AG08395 (cell line): ENCODE results near the gene CASP5.
"Not testable (repeated sequence)": the region's sequence is repeated elsewhere in the genome, so short reads cannot be mapped to it uniquely, and the experiment has no call there.

ENCODE experiments used
- DNase-seq: peaks from one replicate; pipeline ENCODE4 v3.0.0; 2012; ENCODE audit warnings: mixed read lengths, low spot score

The CASP5 gene

DNA sequence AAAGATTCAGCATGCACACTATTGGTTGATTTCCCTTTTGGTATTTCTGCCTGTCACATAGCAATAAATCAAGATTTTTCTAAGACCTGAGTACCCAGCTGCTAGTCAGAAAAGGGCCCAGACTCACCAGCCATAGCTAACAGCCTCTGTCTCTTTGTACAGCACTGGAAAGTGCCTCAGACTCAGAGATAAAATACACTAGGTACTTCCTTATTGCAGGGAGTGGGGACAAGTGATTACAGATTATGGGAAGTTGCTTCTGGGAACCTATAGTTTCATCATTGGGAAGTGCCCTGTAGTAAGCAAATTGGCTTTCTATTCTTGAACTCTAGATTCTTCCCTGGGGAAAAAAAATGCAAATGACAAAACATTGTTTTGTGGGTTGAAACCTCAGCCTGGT is at the start of gene CASP5:
CASP5 (minus strand) TSS at position 166 of the 400 bp plus-strand sequence; CDS start at position 134, 32 bp downstream.
- no peak for DNase-seq

DNA sequence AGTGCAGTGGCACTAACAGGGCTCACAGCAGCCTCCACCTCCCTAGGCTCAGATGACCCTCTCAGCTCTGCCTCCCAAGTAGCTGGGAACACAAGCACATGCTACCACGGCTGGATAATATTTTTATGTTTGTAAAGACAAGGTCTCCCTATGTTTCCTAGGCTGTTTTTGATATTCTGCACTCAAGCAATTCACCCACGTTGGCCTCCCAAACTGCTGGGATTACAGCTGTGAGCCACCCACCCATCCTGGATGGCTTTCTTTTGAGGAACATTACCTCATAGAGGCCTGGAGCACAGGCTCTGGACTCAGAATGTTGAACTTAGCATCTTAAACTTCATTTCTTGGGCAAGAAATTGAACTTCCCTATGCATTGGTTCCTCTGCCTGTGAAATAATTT is 49.1 kb upstream of the CASP5 start:
- not testable (repeated sequence) for DNase-seq

DNA sequence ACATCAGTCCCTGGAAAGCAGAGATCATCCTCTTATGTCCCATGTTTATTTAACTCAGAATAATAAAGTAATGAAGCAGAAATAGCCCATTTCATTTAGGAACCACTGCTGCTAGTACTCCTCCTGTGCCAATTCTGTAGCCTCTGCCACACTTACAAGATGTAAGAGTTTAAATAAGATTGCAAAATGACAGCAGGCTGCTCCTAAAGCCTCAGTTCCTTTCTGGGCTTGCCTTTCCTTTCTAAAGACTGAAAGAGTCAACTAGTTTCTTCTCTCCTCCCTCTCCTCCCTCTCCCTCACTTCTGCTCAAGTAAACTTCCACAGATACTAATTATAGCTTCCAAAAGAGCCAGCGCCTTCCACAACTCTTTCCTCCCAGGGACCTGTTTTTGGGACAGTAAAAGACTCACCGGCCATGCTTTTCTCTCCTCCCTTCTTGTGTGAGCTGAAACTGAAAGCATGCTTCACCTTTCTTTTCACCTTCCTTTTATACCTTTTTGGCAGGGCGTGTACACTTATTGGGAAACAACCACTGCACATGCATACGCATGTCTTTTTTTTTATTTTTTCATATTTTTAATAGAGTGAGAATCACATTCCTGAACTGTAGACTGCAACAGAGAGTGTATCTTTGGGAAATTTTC is 48.2 kb upstream of the CASP5 start:
- DNase-seq: no peak

DNA sequence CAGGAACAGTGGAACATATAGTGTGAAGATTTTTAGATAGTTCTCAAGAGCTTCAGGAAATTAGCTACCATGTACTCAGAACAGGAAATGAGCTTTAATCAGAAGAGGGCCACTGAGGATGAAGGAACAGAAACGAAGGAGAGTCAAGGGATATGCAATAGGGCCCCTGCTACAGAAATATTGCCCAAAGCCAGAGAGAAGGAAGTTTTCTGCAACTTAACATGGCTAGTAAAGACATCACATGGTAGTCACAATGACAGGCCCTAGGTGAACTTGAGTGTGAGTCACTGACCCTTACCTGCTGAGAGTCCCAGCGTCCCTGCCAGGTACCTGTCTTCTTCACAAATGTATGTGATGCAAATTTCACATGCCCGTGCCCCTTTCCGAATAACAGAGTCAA is 47.3 kb upstream of the CASP5 start:
- DNase-seq: no peak

DNA sequence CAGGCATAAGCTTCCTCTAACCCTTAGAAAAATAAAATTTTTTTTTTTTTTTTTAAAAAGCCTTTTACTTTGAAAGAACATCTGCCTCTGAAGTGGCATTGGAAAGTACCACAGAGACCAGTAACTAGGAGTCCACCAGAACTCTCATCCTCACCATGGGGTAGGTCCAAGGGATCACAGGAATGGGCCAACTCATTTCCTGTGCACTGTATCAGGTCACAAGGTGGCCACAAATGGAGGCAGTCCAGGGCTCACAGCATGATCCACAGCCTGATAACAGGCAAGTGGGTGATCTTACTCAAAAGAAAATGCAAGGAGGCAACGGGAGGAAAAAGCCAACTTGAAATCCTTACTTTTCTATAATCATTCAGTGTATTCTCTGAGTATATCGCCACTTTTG is 46.8 kb upstream of the CASP5 start:
- DNase-seq: not testable (repeated sequence)

DNA sequence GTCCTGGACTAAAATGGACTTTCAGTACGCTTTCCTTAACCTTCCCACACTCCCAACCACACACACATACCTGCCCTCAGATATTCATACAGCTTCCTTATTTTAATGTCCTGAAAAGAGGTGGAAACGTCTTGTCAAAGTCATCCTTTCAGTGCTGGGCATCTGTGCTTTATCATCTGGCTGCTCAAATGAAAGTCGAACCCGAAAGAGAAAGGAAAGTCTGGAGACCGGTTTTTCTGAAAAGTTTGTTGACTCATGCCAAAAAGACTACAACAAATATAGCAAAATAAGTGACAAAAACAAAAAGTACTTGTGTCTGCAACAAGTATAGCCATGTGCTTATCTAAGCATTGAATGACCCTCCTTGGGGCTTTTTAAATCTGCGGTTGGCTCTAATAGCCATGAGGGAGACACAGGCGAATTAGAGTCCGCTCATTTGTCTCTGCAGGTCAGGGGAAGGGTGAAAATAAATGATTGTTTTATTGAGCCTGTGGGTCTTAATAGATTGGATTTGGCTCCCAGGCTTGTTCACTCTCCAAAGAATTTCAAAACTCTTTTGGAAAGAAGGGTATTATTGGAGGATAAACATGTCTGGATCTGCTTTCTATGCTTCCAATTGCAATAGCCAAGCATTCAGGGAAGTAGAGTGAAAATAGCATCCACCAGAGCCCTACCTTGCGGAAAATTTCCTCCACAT is 40.4 kb upstream of the CASP5 start:
- not testable (repeated sequence) for DNase-seq

DNA sequence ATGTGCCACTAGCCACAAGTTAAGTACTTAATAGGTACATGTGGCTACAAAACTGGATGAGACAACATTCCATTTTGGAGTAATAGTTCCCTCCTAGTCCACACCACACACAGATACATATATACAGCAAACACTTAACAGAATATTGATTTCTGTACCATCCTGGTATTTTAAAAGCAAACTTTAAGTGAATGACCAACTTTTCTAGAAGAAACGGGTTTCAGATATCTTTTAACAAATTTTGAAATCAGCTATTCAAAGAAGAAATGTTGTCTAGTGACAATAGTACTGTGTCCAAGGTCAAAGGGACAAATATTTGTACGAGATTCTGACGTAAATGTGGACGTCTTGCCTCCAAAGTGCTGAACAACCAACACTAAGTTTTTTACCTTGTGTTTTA is 34.5 kb upstream of the CASP5 start:
- no peak for DNase-seq

DNA sequence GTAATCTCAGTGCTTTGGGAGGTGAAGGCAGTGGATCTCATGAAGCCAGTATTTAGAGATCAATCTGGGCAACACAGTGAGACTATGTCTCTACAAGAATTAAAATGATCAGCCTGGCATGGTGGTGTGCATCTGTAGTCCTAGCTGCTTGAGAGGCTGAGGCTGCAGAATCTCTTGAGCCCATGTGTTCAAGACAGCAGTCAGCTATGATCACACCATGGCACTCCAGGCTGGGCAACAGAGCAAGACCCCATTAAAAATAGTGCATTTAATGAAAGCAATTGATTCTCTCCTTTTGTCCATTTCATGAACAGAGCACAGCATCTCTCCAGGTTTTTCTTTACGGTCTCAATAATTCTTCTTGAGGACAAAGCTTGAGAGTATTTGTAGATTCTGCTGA is 33.5 kb upstream of the CASP5 start:
- no peak for DNase-seq

DNA sequence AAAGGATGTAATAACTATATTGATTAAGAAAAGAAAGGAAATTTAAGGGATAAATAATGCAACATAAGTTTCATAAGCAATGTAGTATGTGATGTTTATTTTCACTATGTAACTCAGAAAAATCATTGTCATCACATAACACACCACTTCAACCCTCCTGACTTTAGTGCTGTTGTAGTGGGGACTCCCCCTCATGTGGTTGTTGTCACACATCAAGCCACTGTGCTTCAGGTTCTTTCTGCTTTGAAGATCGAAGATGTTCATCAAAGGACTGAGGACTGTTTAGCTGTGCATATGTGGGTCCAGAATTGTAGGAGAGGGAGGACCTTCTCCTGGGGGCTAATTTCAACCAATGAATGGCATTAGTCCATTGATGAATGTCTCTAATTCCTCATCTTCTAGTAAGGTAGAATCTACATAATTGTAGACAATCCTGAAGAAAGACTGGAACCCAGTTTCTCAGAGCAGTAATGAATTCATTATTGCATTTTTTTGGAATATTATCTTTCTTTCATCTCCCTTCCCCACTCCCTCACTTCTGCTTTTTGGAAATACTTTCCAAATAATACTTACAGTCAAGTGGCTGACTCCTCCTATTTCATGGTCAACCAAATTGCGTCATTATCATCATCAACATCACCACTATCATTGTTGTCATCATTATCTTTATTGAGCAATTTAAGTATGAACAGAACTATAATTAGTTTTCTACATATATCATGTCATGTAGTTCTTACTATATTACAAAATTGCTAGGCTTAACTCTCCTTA is 31.9 kb upstream of the CASP5 start:
- no peak for DNase-seq

DNA sequence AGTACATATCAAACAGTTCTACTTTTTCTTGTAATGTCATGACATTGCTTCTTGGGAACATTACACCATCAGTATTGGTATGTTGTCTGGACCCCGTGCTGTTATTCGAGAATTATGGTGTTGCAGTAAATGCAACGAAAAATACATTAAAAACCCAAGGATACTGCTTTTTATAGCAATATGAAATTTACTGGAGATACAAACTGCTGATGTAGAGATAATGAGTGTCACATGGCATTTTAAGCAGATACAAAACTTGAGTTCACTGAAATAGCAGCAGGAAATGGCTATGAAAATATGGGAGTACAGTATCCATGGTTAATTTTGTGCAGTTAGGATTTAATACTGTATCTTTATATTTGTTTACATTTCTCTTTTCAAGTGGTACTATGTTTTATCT is 29.5 kb upstream of the CASP5 start:
- no peak for DNase-seq

DNA sequence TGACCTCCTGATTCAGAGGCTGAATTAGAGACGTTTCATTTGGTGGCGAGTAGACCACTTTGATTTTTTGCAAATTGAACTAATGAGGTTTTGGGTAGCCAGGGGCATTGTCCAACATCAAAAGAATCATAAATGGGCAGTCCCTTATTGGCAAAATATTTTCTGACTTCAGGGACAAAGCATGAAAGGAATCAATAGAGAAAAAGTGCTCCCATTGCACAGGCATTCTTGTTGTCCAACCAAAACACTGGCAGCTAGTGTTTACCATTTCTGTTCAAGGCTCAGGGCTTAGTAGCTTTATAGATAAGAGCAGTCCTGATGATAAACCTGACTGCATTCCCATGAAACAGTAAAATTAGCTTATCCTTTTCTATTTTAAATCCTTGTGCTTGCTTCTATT is 28.6 kb upstream of the CASP5 start:
- DNase-seq: no peak

DNA sequence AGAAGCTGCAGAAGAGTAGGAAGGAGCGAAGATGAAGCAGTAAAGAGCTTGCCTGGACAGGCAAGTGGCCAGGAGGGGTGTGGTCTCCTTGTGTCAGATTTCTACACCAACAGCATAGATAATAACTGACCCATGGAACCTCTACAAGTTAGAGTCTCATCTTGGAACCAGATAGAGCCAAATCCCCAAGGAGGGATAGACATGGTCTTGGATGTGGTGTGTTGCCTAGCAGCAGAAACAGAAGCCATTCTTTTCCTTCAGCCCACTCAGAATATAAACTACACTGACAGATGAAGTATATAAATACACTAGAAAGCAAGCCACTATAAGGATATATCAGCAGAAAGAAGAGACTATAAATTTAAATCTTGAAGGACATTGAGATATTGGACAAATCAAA is 26.5 kb upstream of the CASP5 start:
- DNase-seq: no peak

DNA sequence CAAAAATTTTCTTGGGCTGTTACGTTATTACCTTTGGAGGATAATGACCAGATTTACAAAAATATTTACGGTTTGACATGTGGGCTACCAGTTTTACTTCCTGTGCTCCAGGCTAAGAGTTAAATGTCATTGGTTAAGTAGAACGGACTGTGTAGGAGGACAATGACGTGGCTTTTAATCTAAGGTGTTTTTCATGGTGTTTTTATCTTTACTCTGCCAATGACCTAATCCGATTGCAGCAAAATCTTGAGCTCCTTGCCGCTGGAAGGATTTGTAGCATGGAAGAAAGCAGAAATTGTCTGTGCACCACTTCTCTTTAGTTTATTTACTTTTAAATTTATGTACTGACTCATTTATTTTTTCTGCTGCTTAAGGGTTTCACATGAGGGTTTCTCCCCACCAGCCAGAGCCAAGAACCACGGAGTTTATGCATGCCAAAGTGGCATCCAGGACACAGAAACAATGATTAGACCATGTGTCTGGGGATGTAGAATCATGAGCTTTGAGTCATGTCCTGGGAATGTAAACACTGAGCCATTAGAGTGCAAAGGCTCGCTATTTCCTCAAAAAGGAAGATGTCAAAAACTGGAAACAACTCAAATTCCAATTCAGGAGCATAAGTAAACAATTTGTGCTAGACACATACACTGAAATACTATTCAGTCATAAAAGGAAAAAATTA is 24.1 kb upstream of the CASP5 start:
- peak; percentile 96 for DNase-seq

DNA sequence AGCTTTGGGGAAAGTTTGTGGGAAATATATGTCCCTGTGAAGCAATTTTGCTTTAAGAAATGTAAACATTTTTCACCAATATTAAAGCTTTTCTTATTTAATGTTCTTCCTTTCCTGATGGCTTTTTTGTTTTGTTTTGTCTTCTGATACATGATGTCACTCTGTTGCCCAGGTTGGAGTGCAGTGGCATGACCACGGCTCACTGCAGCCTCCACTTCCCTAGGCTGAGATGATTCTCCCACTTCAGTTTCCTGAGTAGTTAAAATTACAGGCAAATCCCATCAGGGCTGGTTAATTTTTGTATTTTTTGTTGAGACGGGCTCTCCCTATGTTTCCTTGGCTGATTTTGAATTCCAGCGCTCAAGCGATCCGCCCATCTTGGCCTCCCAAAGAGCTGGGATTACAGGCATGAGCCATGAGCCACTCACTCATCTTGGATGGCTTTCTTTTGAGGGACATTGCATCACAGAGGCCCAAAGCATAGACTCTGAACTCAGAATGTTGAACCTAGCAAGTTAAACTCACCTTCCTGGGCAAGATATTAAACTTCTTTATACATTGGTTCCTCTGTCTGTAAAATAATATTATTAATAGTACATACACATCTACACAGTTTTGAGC is 22.8 kb upstream of the CASP5 start:
- peak; percentile 8 for DNase-seq

DNA sequence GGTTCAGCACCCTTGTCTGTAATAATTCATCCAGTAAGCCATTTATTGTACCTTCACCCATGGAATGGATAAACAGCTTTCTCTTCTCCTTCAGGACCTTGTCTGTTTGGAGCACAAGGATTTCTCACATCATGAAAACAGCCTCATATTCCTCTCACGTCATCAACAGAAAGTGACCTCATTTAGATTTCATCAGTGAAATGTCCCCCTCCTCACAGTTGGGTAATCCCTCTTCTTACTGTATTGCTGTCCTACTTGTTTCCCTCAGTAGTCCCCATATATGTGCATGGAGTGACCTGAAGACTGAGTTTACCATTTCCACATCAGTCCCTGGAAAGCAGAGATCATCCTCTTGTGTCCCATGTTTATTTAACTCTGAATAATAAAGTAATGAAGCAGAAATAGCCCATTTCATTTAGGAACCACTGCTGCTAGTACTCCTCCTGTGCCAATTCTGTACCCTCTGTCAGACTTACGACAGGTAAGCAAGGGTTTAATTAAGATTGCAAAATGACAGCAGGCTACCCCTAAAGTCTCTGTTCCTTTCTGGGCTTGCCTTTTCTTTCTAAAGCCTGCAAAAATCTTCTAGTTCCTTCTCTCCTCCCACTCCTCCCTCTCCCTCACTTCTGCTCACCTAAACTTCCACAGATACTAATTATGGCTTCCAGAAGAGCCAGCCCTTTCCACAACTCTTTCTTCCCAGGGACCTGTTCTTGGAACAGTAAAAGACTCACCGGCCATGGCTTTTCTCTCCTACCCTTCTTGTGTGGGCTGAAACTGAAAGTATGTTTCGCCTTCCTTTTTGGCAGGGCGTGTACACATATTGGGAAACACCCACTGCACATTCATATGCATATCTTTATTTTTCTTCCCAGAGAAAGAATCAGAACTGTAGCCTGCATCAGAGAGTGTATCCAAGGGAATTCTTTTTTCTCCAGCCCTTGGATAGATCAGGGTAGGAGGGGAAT is 21.9 kb upstream of the CASP5 start, which contains the start of gene CARD16:
CARD16 (minus strand) TSS at position 779 of the 968 bp plus-strand sequence; CDS start at position 741, 38 bp downstream.
- DNase-seq: peak; percentile 24

DNA sequence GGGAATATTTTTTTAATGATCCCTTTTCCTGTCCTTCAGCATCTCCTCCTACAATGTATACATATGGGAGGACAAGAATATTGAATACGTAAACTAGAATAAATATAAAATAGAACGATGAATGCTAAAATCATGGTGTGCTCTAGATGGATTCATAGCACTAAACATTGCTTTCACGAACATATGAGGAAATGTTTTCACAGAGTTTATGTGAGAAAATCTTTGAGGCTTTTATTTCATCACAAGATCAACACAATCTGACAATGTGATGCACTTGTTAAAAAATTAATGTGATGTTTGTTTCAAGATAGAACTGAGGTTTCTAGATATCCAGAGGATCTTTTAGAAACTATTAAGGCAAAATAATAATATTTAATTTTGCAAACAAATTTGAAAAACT is 19.2 kb upstream of the CASP5 start:
- no peak for DNase-seq

DNA sequence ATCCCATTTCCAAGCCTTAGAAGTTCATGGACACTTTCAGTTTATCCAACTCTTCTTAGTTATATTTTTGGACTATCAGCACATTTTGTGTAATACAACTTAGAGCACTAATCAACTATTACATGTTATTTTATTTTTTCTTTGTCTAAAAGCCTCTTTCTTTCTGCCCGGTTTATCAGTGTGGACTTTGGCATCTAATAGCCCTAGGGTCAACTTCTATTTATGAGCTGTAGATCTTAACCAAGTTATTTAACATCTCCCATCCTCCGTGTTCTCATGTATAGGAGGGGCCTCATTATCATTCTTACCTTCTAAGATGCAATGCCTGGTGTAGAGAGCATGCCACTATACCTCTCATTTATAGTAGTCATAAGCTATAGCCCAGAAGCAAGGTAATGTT is 17.7 kb upstream of the CASP5 start:
- DNase-seq: no peak

DNA sequence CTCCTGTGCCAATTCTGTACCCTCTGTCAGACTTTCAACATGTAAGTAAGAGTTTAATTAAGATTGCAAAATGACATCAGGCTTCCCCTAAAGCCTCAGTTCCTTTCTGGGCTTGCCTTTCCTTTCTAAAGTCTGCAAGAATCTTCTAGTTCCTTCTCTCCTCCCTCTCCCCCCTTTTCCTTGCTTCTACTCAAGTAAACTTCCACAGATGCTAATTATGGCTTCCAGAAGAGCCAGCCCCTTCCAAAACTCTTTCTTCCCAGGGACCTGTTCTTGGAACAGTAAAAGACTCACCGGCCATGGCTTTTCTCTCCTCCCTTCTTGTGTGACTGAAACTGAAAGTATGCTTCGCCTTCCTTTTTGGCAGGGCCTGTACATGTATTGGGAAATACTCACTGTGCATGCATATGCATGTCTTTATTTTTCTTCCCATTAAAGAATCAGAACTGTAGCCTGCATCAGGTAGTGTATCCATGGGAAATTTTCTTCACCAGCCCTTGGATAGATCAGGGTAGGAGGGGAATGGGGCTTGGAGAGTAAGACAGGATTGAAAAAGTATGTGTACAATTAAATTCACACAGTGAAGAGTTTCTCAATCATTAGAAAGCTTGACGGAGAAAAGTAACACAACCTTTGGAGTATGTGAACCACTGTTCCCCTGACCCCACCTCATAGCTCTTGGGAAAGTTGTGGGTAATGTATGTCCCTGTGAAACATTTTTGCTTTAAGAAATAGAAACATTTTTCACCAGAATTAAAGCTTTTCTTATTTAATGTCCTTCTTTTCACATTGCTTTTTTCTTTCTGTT is 12.0 kb upstream of the CASP5 start, which contains the start of gene CASP1:
CASP1 (minus strand) TSS at position 332 of the 808 bp plus-strand sequence; CDS start at position 301, 31 bp downstream.
- DNase-seq: peak; percentile 71

DNA sequence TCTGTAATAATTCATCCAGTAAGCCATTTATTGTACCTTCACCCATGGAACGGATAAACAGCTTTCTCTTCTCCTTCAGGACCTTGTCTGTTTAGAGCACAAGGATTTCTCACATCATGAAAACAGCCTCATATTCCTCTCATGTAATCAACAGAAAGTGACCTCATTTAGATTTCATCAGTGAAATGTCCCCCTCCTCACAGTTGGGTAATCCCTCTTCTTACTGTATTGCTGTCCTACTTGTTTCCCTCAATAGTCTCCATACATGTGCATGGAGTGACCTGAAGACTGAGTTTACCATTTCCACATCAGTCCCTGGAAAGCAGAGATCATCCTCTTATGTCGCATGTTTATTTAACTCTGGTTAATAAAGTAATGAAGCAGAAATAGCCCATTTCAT is 11.4 kb upstream of the CASP5 start:
- not testable (repeated sequence) for DNase-seq

DNA sequence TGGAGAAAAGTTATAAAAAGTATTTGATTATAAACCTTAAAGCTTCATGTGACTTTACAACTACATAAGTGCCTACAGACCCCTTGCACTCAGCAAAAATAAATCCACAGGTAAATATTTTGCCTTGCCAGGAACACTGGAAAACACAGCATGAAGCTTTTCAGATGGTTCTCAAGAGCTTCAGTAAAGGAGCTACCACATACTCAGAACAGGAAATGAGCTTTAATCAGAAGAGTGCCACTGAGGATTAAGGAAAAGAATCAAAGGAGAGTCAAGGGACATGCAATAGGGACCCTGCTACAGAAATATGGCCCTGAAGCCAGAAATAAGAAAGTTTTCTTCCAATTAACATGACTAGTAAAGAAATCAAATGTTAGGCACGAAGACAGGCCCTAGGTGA is 10.8 kb upstream of the CASP5 start:
- DNase-seq: no peak
